GM19438 (cell line): ENCODE results near the gene RASIP1.
"Not testable (repeated sequence)": the region's sequence is repeated elsewhere in the genome, so short reads cannot be mapped to it uniquely, and the experiment has no call there.

ENCODE experiments used
- ATAC-seq: cut with Tn5 transposase; IDR thresholded peaks from one replicate; pipeline ENCODE4 v1.9.1; 2021; ENCODE audit warnings: low read depth; ENCODE audit not compliant: unreplicated experiment

Gene RASIP1

GRCh38 chr19:48737360-48737998, 2.9 kb downstream of the RASIP1 start:
- ATAC-seq: no peak

GRCh38 chr19:48735031-48735615, 5.3 kb downstream of the RASIP1 start:
- ATAC-seq: no peak

GRCh38 chr19:48734625-48735024, 5.8 kb downstream of the RASIP1 start:
- ATAC-seq: no peak

GRCh38 chr19:48731452-48731851, 9.0 kb downstream of the RASIP1 start:
- ATAC-seq: no peak

- ATAC-seq: no peak
Observed at GRCh38 chr19:48728911-48729664, 11.3 kb downstream of the RASIP1 start.

GRCh38 chr19:48726556-48726955, 13.9 kb downstream of the RASIP1 start:
- ATAC-seq: no peak

- ATAC-seq: no peak
Observed at GRCh38 chr19:48724796-48725753, 15.3 kb downstream of the RASIP1 start.

- ATAC-seq: no peak
Observed at GRCh38 chr19:48722196-48722708, 18.2 kb downstream of the RASIP1 start.

- ATAC-seq: peak; percentile 83
Observed at GRCh38 chr19:48720613-48721296, 19.7 kb downstream of the RASIP1 start.

- no peak for ATAC-seq
Observed at GRCh38 chr19:48720251-48720612, 20.2 kb downstream of the RASIP1 start.

GRCh38 chr19:48719263-48720171, 20.9 kb downstream of the RASIP1 start, which contains the start of gene MAMSTR:
MAMSTR (minus strand) TSS chr19:48719725; CDS start chr19:48719031, 694 bp downstream.
- ATAC-seq: no peak

- ATAC-seq: no peak
Observed at GRCh38 chr19:48718711-48719231, 21.6 kb downstream of the RASIP1 start.

GRCh38 chr19:48718106-48718505, 22.3 kb downstream of the RASIP1 start:
- not testable (repeated sequence) for ATAC-seq

- ATAC-seq: no peak
Observed at GRCh38 chr19:48716562-48717291, 23.7 kb downstream of the RASIP1 start.

- ATAC-seq: no peak
Observed at GRCh38 chr19:48715681-48716171, 24.7 kb downstream of the RASIP1 start.

GRCh38 chr19:48714759-48715675, 25.4 kb downstream of the RASIP1 start:
- ATAC-seq: no peak
